Muscle of leg (tissue), 11 donors: ENCODE measurements around the gene KDM8. TPM values are rescaled to one million over a fixed set of nuclear protein-coding genes. Genes with fewer than 3 reads are reported as not detected.
"Not testable (repeated sequence)": the region's sequence is repeated elsewhere in the genome, so short reads cannot be mapped to it uniquely, and the experiment has no call there.

Experiments used
- DNase-seq: peaks from one replicate; pipeline ENCODE4 v3.0.0; 2013
- H3K27ac ChIP-seq: one replicate; pipeline ENCODE4 v1.5.1; 2013; ENCODE audit warnings: mild to moderate bottlenecking, low read length, control low read depth
- H3K27me3 ChIP-seq: one replicate; pipeline ENCODE4 v1.6.1; 2013; ENCODE audit warnings: low read length; ENCODE audit not compliant: control insufficient read depth, insufficient read depth
- H3K36me3 ChIP-seq: one replicate; pipeline ENCODE4 v1.6.1; 2013; ENCODE audit warnings: low read length; ENCODE audit not compliant: control insufficient read depth, insufficient read depth
- H3K4me1 ChIP-seq: one replicate; pipeline ENCODE4 v1.6.1; 2013; ENCODE audit warnings: low read length; ENCODE audit not compliant: control insufficient read depth, insufficient read depth
- H3K4me3 ChIP-seq: one replicate; pipeline ENCODE4 v1.5.1; 2013; ENCODE audit warnings: low read length, control low read depth
- H3K9me3 ChIP-seq: replicated peaks from 2 replicates; pipeline ENCODE4 v1.6.1; 2013; ENCODE audit warnings: low read depth, low read length; ENCODE audit not compliant: control insufficient read depth
- WGBS: methylation state at CpG from one replicate; pipeline ENCODE4 v1.1.5; 2013; ENCODE audit warnings: missing lambda C conversion rate; ENCODE audit not compliant: insufficient coverage; 5-methylcytosine and 5-hydroxymethylcytosine counted together
- polyA plus RNA-seq, 8 donors: library from polyadenylated mRNA; unstranded; fragments of 120-200 nt; gene quantifications; one replicate each; pipeline versions ENCODE4 v1.2.1 to v1.2.3, GENCODE V29; 2013; ENCODE audit warnings: inconsistent platforms in 1 of 8, low replicate concordance in 1 of 8; ENCODE audit not compliant: insufficient read length in 8 of 8, insufficient read depth in 1 of 8
- total RNA-seq: library from RNA; stranded (reverse); fragments of 120-200 nt; gene quantifications from one replicate; pipeline ENCODE4 v1.2.4, GENCODE V29; 2013

KDM8 gene
- total and polyA plus RNA-seq, 9 donors = 4.1 to 7.8 (median 5.4) TPM

DNA sequence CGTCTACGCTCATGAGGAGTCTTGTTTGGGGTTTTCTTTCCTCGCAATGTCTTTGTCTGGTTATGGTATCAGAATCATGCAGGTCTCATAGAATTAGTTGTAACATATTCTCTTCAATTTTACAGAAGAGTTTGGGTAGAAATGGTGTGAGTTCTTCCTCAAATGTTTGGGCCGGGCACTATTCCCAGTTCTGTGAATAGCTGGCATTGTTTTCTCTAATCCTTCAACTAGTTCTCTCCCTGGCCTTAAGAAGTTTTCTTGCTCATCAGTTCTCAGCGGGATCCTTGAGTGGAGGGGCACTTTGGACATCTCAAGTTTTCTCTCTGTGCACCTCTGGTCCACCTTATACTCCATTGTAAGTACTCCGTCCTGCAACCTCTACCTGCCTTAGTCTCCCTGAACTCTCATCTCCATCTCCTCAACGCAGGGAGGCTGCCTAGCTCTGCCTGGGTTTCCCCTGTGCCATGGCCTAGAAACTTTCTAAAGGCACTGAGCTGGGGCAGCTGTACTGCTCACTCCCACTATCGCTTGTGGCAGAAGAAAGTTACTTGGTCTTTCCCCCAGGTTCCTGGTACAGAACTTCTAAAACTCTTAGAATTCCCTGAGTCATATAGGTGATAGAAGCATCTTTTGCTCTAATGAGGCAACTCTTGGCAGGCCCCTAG, 48.3 kb downstream of the KDM8 start:
- H3K27me3 ChIP-seq = no peaks in the 10 kb centered on the region
- no peak overlapping the region for H3K27ac ChIP-seq
- peaks cover 16% of the 10 kb centered on the region for H3K36me3 ChIP-seq
- H3K4me1 ChIP-seq = peaks cover 3% of the 10 kb centered on the region
- 92% methylated on average over 3 of the region's 8 CpGs for WGBS
- no peak for DNase-seq
- no peaks in the 10 kb centered on the region for H3K9me3 ChIP-seq
- no peak overlapping the region for H3K4me3 ChIP-seq

DNA sequence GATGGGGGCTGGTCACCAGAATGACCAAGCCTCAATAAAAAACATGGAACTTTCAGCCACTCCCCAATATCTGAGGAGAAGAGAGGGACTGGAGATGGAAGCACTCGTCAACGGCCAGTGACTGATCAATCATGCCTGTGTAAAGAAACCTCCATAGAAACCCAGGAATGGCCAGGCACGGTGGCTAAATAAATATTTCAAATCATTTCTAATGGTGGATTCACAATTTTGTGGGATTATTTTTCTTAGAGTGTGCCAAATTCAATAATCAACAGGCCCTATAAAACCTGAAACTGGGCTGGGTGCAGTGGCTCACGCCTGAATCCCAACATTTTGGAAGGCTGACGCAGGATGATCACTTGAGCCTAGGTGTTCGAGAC, 48.9 kb downstream of the KDM8 start:
- Histone ChIP-seq H3K36me3 (peaks cover 21% of the 10 kb centered on the region), H3K27me3 (no peaks in the 10 kb centered on the region), H3K9me3 (no peaks in the 10 kb centered on the region), H3K4me3 (no peak overlapping the region), H3K27ac (no peak overlapping the region), H3K4me1 (peaks cover 3% of the 10 kb centered on the region)
- no peak for DNase-seq
- WGBS = 100% methylated on average over 3 of the region's 6 CpGs

DNA sequence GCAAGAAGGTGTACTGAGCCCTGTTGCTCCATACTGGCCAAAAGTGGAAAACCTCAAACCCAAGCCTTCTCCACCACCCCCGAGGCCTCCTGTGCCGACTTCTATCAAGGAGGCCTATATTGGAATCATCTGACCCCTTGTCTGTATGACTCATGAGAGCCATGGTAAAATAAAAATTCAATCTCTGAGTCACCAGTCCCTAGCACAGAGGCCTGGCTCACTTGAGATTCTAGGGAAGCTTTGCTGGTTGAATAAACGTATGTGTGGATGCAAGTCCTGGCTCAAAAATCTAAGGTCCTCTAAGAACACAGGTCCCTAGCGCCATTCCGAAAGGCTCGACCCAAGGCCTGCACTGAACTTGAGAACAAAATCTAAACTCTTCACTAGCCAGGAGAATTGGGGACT, 50.2 kb downstream of the KDM8 start:
- H3K36me3 ChIP-seq = peaks cover 24% of the 10 kb centered on the region
- H3K27ac ChIP-seq = no peak overlapping the region
- no peaks in the 10 kb centered on the region for H3K27me3 ChIP-seq
- DNase-seq = no peak
- peaks cover 3% of the 10 kb centered on the region for H3K4me1 ChIP-seq
- H3K9me3 ChIP-seq = no peaks in the 10 kb centered on the region
- WGBS = no CpG with 5 or more reads among the region's 6 CpGs
- H3K4me3 ChIP-seq = no peak overlapping the region

GRCh38 chr16:27254262-27254811, 51.0 kb downstream of the KDM8 start:
- no CpG with 5 or more reads among the region's 3 CpGs for WGBS
- H3K27ac ChIP-seq = no peak overlapping the region

DNA sequence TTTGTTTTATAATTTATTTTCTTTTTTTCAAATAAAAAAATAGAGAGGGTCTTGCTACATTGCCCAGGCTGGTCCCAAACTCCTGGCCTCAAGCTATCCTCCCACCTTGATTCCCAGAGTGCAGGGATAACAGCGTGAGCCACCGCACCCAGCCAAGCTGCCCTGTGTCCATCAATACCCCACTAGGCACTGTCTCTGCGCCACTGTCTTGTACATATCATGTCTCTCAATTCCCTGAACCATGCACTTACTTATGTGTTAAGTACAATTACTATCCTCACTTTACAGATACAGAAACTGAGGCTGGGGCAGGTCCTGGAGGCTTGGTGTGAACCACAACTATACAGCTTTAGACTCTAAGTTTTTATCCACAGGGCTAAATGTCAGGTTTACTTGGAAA, 53.5 kb downstream of the KDM8 start:
- Histone ChIP-seq H3K36me3 (peaks cover 24% of the 10 kb centered on the region), H3K27ac (no peak overlapping the region), H3K4me1 (no peaks in the 10 kb centered on the region), H3K4me3 (no peak overlapping the region), H3K27me3 (no peaks in the 10 kb centered on the region), H3K9me3 (no peaks in the 10 kb centered on the region)
- 100% methylated on average over 1 of the region's 3 CpGs for WGBS
- DNase-seq = no peak

More at GRCh38 chr16:27254262-27254811, 51.0 kb downstream of the KDM8 start:
- Histone ChIP-seq H3K36me3 (peaks cover 24% of the 10 kb centered on the region), H3K27me3 (no peaks in the 10 kb centered on the region), H3K4me1 (peaks cover 3% of the 10 kb centered on the region), H3K9me3 (no peaks in the 10 kb centered on the region), H3K4me3 (no peak overlapping the region)
- no peak for DNase-seq

GRCh38 chr16:27257271-27257670, 53.9 kb downstream of the KDM8 start:
- no peak overlapping the region for H3K4me3 ChIP-seq
- H3K9me3 ChIP-seq = no peaks in the 10 kb centered on the region
- 94% methylated on average over 12 of the region's 14 CpGs for whole genome bisulfite sequencing
- no peaks in the 10 kb centered on the region for H3K4me1 ChIP-seq
- H3K27me3 ChIP-seq = no peaks in the 10 kb centered on the region
- no peak for DNase-seq
- no peak overlapping the region for H3K27ac ChIP-seq
- H3K36me3 ChIP-seq = peaks cover 24% of the 10 kb centered on the region

DNA sequence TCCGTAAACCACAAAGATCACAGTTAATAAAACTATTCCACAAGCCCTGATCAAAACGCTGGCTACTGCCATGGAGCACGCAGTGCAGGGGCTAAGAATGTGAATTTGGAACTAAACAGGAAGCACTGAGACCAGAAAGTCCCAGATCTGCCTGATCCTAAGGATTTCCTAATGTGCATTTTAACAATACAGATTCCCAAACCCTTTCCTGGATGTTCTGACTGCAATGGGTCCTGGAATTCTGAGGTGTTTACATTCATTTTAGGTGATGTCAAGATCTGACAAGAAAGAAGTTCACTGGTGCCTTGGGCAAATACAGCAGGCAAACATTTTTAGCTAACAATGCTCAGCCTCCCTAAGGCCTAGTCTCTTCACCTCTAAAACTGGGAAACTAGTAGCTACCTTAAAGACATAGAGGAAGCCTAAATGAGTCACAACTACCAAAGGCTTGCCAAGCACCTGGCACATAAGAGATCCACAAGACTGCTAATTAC, 55.0 kb downstream of the KDM8 start:
- H3K27me3 ChIP-seq = no peaks in the 10 kb centered on the region
- peaks cover 24% of the 10 kb centered on the region for H3K36me3 ChIP-seq
- no peaks in the 10 kb centered on the region for H3K9me3 ChIP-seq
- H3K4me3 ChIP-seq = no peak overlapping the region
- WGBS = 63% methylated on average over 1 of the region's 3 CpGs
- no peaks in the 10 kb centered on the region for H3K4me1 ChIP-seq
- peak overlapping the region; percentile 35 for H3K27ac ChIP-seq
- DNase-seq = no peak

DNA sequence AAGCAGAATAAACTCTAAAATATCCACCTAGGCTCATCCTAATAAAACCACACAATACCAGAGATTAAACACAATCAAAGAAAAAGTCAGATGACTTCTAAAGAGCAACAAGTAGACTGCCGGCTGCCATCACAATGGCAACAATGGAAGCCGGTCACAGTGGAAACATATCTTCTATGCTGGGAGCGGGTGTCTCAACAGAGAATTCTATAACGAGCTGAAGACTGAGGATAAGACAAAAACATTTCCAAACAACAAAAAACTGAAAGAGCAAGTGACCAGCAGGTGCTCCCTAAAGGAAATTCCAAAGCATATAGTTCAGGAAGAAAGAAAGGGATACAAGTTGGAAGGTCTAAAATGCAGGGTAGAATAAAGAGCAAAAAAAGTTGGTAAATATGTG, 56.4 kb downstream of the KDM8 start:
- Histone ChIP-seq H3K4me3 (no peak overlapping the region), H3K27me3 (no peaks in the 10 kb centered on the region), H3K9me3 (no peaks in the 10 kb centered on the region), H3K4me1 (no peaks in the 10 kb centered on the region), H3K36me3 (peaks cover 20% of the 10 kb centered on the region), H3K27ac (no peak overlapping the region)
- no peak for DNase-seq
- no CpG with 5 or more reads among the region's 4 CpGs for WGBS

GRCh38 chr16:27262904-27263423, 59.6 kb downstream of the KDM8 start:
- H3K27me3 ChIP-seq, DNase-seq, H3K9me3 ChIP-seq, H3K27ac ChIP-seq, H3K36me3 ChIP-seq, H3K4me3 ChIP-seq, H3K4me1 ChIP-seq: not testable (repeated sequence)
- WGBS = no CpG with 5 or more reads among the region's 2 CpGs

DNA sequence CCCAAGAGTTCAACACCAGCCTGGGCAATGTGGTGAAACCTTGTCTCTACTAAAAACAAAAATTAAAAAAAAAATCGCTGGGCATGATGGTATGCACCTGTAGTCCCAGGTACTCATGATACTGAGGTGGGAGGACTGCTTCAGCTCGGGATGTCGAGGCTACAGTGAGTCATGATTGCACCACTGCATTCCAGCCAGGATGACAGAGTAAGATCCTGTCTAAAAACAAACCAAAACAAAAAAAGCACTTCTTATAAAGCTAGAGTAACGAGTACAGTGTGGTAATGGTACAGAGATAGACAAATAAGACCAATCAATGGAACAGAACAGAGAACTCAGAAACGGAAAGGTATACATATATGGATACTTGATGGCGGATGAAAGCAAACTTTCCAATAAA, 60.8 kb downstream of the KDM8 start:
- H3K27me3 ChIP-seq = no peaks in the 10 kb centered on the region
- no peaks in the 10 kb centered on the region for H3K36me3 ChIP-seq
- H3K9me3 ChIP-seq = no peaks in the 10 kb centered on the region
- H3K4me3 ChIP-seq = no peak overlapping the region
- no peak overlapping the region for H3K27ac ChIP-seq
- no CpG with 5 or more reads among the region's 6 CpGs for WGBS
- no peak for DNase-seq
- H3K4me1 ChIP-seq = peaks cover 6% of the 10 kb centered on the region
